Activated CD8-positive, alpha-beta memory T cell treated with anti-CD3 and anti-CD28 coated beads, Interleukin-2, amount 50 U/mL, for 24 hours (primary cell): Measurements from ENCODE around the gene OTOGL.

Experiments used
- DNase-seq: peaks from one replicate; pipeline ENCODE4 v3.0.0-alpha.2; 2020; ENCODE audit errors: extremely low read depth

OTOGL gene

GRCh38 chr12:80356097-80356496 is 256.8 kb downstream of the OTOGL start:
- no peak for DNase-seq

- DNase-seq: no peak
Observed at GRCh38 chr12:80359703-80360102, 260.4 kb downstream of the OTOGL start.

DNA sequence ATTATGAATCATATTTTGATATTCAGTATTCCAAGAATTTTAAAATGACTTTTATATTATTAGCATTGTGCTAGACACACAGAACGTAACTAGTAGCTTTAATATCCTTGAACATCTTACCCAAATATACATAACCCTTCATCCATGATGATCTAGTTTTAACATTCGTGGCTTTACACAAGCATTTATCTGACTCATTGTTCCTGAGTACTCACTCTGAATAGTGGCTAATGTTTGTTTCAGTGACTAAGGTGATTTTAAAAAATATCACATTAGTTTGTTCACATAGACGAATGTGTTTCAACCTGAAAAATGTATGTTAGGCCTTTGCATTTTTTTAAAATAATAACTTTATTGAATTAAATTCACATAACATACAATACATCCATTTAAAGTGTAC is 264.7 kb downstream of the OTOGL start:
- no peak for DNase-seq

GRCh38 chr12:80373666-80374065 is 274.3 kb downstream of the OTOGL start:
- no peak for DNase-seq

GRCh38 chr12:80374615-80375014 is 275.3 kb downstream of the OTOGL start:
- no peak for DNase-seq

- no peak for DNase-seq
Observed at GRCh38 chr12:80377140-80377794, 277.9 kb downstream of the OTOGL start.

- DNase-seq: no peak
Observed at GRCh38 chr12:80381121-80381520, 281.8 kb downstream of the OTOGL start.

DNA sequence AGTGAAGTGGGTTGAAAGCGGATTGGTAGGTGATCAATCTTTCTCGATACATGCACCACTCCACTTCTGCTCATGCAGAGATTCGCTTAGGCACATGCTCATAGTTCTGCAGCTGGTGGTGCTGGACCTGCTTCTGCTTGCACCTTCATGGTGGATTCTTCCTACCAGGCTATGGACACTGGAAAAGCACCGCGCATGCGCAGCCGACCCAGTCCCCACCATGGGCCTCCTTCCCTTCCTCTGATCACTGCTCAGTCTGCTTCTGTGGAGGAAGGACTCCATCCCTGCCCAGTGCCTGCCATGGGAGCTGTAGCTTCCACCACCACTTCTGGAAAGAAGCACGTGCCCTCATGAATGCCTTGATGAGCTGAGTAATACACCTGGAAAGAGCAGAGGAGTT is 282.9 kb downstream of the OTOGL start:
- no peak for DNase-seq

GRCh38 chr12:80400571-80400991 is 301.2 kb downstream of the OTOGL start:
- DNase-seq: no peak

DNA sequence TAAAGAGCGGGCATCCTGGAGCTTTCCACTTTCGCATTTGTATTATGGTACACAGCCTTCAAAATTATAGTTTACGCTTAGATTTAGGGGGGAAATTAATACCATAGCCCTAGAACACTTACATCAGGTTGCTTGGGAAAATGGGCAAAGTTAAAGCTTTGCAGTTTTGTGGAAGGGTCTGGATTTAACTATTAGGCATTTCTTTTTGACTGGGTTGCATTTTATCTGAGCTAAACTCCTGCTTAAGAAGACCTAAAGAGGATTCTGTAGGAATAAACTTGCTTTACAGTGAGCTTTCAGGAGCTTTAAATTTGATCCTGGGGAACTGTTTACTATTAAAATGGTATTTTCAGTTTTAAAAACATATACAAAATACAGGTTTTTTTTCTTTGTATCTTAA is 301.9 kb downstream of the OTOGL start:
- DNase-seq: no peak

- no peak for DNase-seq
Observed at GRCh38 chr12:80404629-80405028, 305.3 kb downstream of the OTOGL start.

DNA sequence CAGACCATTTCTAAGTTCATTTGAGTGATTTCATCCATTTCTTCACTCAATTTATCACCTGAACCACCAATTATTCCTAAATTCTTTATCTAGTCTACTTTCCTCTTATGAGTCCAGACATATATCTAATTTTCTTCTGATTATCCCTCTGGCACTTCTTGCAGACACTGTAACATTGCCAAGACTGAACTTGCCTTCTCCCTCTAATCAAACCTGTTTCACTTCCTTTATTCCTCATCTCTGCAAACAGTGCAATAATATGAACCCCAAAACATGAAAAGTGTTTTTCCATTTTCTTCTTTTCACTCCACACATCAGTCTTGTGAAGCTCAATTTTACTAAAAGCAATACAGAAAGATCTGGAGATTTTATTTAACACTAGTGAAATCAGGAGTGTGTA is 306.9 kb downstream of the OTOGL start:
- no peak for DNase-seq

GRCh38 chr12:80411787-80412186 is 312.4 kb downstream of the OTOGL start:
- DNase-seq: no peak

DNA sequence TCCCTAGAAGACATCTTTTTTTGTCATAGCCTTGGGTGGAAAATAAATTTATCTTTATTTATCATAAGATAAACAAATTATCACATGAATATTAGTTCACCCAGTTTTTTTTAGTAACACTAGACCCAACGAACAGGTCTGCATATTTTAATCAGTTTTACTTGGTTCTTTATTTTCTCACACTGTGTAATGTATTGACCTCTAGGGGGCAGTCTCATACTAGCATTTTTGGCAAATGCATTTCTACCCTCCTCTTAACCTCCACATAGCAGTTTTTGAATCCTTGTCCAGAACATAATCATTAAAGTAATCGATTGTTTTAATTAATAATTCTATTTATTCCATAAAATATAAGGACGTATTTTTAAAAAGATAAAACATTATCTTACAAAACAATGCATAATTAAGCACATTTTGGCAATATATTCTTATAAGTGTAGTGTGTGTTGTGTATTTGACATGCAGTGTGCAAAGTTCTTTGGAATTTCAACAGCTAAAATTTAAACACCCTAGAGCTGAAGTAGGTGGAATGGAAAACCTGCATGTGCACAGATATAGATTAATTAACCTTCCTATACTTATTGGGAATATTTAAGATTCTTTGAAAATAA is 313.1 kb downstream of the OTOGL start:
- DNase-seq: no peak

GRCh38 chr12:80413462-80413861 is 314.1 kb downstream of the OTOGL start:
- DNase-seq: no peak

DNA sequence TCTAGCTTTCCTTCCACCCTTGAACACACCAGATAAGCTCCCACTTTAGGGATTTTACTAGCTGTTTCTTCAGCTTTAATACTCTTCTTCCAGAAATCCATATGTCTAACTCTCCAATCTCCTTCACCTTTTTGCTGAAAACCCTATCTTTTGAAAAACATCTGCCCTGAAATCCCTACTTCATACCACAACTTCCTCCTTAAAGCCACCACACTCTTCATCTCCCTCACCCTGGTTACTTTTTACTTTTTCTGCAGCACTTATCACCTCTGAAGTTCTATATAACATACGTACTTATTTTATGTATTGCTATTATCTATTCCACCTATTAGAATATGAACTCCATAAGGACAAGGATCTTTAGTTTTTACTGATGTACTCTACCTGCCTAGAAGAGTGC is 316.1 kb downstream of the OTOGL start:
- no peak for DNase-seq

GRCh38 chr12:80419644-80420043 is 320.3 kb downstream of the OTOGL start:
- no peak for DNase-seq

DNA sequence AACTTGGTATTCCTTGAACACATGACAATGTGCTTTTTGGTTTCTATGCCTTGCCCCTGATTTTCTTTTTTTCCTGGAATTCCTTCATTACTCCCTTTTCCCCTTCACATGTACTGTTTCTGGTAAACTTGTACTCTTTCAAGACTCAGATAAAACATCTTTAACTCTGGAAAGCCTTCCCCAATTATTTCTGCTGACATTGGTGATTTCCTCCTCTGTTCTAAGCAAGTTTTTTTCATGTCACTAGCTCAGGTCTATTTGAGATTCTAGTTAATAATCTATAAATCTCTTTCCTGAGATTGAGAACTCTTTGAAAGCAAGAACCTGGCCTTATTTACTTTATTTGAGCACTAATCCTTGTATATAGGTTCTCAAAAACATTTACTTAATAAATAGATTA is 320.7 kb downstream of the OTOGL start:
- no peak for DNase-seq

DNA sequence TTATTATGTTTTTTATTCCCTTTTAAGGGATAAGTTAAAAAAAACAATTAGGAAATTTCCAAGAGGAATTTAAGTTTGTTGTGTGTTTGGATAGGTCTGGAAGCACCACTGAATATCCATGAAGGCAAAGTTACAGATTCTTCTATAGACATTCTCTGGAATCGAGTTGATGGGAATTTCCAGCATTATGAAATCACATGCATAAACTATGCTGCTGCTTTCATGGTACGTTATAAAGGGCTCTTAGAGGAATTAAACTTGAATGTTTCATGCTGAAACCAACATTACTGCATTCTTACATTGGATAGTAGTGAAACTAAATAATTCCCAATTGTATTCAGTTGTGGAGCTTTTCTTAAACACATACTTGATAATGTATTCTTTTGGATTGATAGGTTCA is 323.2 kb downstream of the OTOGL start:
- DNase-seq: no peak
